ENCODE measurements around the gene CHAMP1. TPM values are rescaled to one million over a fixed set of nuclear protein-coding genes. Genes with fewer than 3 reads are reported as not detected.

CHAMP1 gene
- total and polyA plus RNA-seq, 2 experiments from 2014 or later = 26.9 to 33.5 TPM

DNA sequence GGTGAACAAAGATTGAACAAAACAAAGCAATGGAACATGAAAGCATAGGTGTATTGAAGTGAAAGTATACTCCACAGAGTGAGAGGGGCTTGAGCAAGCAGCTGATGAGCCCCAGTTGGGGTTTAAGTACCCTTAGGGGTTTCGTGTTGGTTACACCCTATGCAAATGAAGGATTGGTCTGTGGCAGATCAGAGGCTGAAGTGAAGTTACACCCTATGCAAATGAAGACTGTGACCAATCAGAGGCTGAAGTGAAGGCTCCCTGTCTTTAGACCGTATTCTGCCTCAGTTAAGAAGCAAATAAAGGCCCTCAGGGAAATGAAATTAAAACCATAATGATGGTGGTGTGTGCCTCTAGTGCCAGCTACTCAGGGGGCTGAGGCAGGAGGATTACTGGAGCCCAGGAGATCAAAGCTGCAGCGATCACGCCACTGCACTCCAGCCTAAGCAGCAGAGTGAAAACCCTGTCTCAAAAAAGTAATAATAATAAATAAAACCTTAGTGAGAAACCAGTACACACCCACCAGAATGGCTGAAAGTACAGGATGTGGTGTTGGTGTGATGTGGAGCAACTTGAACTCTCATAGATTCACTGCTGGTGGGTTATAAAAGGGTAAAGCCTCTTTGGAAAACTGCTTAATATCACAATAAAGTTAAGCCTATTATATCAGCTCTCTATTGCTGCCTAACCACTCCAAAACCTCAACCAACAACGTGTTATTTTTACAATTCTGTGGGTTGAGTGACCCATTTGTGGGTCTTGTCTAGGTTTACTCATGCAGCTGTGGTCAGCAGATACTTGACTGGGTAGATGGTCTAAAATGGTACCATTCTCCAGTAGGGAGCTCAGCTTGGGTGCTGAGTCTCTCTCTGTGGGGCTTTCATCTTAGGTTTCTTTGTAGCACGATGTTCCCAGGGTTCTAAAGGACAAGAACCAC, 45.7 kb upstream of the CHAMP1 start:
- peaks cover 26% of the 10 kb centered on the region for H3K4me1 ChIP-seq (ENCODE audit: insufficient read depth)
- no peaks in the 10 kb centered on the region for H3K9me2 ChIP-seq (ENCODE audit: insufficient read depth)
- no peaks in the 10 kb centered on the region for H4K20me1 ChIP-seq (ENCODE audit: insufficient read depth)
- in situ Hi-C loops (cut with MboI) = no loop called here
- peaks cover 32% of the 10 kb centered on the region; the same call in 1 of the 2 replicates for H3K79me2 ChIP-seq (ENCODE audit: insufficient read depth)
- DNase-seq = no peak
- peaks cover 73% of the 10 kb centered on the region for H3K36me3 ChIP-seq (ENCODE audit: low read depth)
- H3K27me3 ChIP-seq (replicated peaks; ENCODE audit: insufficient read depth) = no peaks in the 10 kb centered on the region
- no peaks in the 10 kb centered on the region for H3K9me3 ChIP-seq (ENCODE audit: low read depth)
- TF ChIP-seq EZH2 (IDR thresholded peaks at IDR 0.05; ENCODE audit: insufficient read depth, poor library complexity, severe bottlenecking) (no peak), EZH2phosphoT487 (IDR thresholded peaks at IDR 0.05; ENCODE audit: insufficient read depth, low read depth) (no peak)
- H3F3A ChIP-seq (ENCODE audit: insufficient read depth) = peaks cover 29% of the 10 kb centered on the region
- no peak overlapping the region for H3K4me2 ChIP-seq (ENCODE audit: unreplicated experiment)
- H3K4me3 ChIP-seq = no peak overlapping the region
- no peak overlapping the region for H2AFZ ChIP-seq
- H3K9ac ChIP-seq = no peak overlapping the region
- H3K27ac ChIP-seq = no peak overlapping the region
- WGBS, 2 experiments (ENCODE audit: low coverage in 1 of 2, low lambda C conversion rate in 2 of 2, missing lambda C conversion rate in 2 of 2) = 97 to 99% methylated on average over 6 of the region's 6 CpGs

DNA sequence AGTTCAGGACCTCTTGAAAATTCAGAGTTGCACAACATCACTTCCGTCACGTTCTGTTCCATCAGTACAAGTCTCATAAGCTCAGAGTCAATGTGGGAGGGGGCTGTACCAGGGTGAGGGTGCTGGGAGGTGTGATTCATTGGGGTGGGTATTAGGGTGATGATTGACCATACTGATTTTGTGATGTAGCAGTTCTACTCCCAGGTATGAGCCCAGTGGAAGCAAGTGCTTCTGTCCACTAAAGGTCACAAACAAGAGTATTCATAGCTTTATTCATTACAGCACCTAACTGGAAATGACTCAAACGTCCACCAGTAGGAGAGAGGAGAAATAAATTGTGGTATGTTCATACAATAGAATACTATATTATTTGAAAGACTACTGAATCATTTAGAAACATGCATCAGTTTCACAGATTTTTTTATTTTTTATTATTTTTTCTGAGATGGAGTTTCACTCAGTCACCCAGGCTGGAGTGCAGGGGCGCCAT, 45.0 kb upstream of the CHAMP1 start:
- H3K9me2 ChIP-seq (ENCODE audit: insufficient read depth) = no peaks in the 10 kb centered on the region
- 85 to 95% methylated on average over 4 of the region's 4 CpGs for whole genome bisulfite sequencing, 2 experiments (ENCODE audit: low coverage in 1 of 2, low lambda C conversion rate in 2 of 2, missing lambda C conversion rate in 2 of 2)
- H3K27ac ChIP-seq = no peak overlapping the region

DNA sequence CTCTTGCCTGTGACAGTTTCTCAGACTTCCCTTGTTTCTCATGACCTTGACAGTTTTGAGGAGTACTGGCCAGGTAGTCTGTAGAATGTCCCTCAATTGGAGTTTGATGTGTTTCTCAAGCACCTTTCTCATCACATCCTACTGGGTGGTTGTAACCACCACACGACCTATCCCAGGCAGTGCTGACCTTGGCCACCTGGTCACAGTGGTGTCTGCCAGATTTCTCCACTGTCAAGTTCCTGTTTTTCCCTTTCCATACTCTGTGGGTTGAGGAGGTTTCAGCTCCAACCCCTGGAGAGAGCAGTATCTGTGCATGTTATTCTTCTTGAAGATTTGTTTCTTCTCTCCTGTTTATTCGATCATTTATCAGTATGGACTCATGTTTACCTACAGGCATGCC, 41.3 kb upstream of the CHAMP1 start:
- H3K27ac ChIP-seq = no peak overlapping the region
- peaks cover 26% of the 10 kb centered on the region for H3F3A ChIP-seq (ENCODE audit: insufficient read depth)
- H3K9me3 ChIP-seq (ENCODE audit: low read depth) = no peaks in the 10 kb centered on the region
- DNase-seq = no peak
- peaks cover 69% of the 10 kb centered on the region for H3K36me3 ChIP-seq (ENCODE audit: low read depth)
- in situ Hi-C loops (cut with MboI) = no loop called here
- H3K4me3 ChIP-seq = no peak overlapping the region
- H3K4me1 ChIP-seq (ENCODE audit: insufficient read depth) = no peaks in the 10 kb centered on the region
- H3K27me3 ChIP-seq (replicated peaks; ENCODE audit: insufficient read depth) = no peaks in the 10 kb centered on the region
- WGBS, 2 experiments (ENCODE audit: low coverage in 1 of 2, low lambda C conversion rate in 2 of 2, missing lambda C conversion rate in 2 of 2) = 96 to 100% methylated on average over 2 of the region's 2 CpGs
- no peak for TF ChIP-seq EZH2phosphoT487 (IDR thresholded peaks at IDR 0.05; ENCODE audit: insufficient read depth, low read depth)
- TF ChIP-seq EZH2 (IDR thresholded peaks at IDR 0.05; ENCODE audit: insufficient read depth, poor library complexity, severe bottlenecking) = no peak
- no peak overlapping the region for H3K4me2 ChIP-seq (ENCODE audit: unreplicated experiment)
- 0 out of 2 replicates have a peak, but pooled peaks cover 14% of the 10 kb centered on the region for H3K79me2 ChIP-seq (ENCODE audit: insufficient read depth)
- no peaks in the 10 kb centered on the region for H4K20me1 ChIP-seq (ENCODE audit: insufficient read depth)
- H2AFZ ChIP-seq = no peak overlapping the region
- H3K9me2 ChIP-seq (ENCODE audit: insufficient read depth) = no peaks in the 10 kb centered on the region
- H3K9ac ChIP-seq = no peak overlapping the region

More for the DNA sequence above, 45.0 kb upstream of the CHAMP1 start:
- in situ Hi-C loops (cut with MboI) = no loop called here
- Histone ChIP-seq H3F3A (ENCODE audit: insufficient read depth) (peaks cover 26% of the 10 kb centered on the region), H4K20me1 (ENCODE audit: insufficient read depth) (no peaks in the 10 kb centered on the region), H3K27me3 (replicated peaks; ENCODE audit: insufficient read depth) (no peaks in the 10 kb centered on the region), H3K79me2 (ENCODE audit: insufficient read depth) (peaks cover 32% of the 10 kb centered on the region; the same call in 1 of the 2 replicates), H3K9ac (no peak overlapping the region), H2AFZ (no peak overlapping the region), H3K4me3 (no peak overlapping the region), H3K36me3 (ENCODE audit: low read depth) (peaks cover 71% of the 10 kb centered on the region), H3K9me3 (ENCODE audit: low read depth) (no peaks in the 10 kb centered on the region), H3K4me2 (ENCODE audit: unreplicated experiment) (no peak overlapping the region), H3K4me1 (ENCODE audit: insufficient read depth) (peaks cover 20% of the 10 kb centered on the region)
- TF ChIP-seq EZH2 (IDR thresholded peaks at IDR 0.05; ENCODE audit: insufficient read depth, poor library complexity, severe bottlenecking) (no peak), EZH2phosphoT487 (IDR thresholded peaks at IDR 0.05; ENCODE audit: insufficient read depth, low read depth) (no peak)
- DNase-seq = no peak

- Histone ChIP-seq H3K4me2 (ENCODE audit: unreplicated experiment) (no peak overlapping the region), H3K9me3 (ENCODE audit: low read depth) (no peaks in the 10 kb centered on the region)
- in situ Hi-C loops (cut with MboI) = no loop called here
These were observed 39.0 kb upstream of the CHAMP1 start for GRCh38 chr13:114275304-114275703.

More at GRCh38 chr13:114275304-114275703, 39.0 kb upstream of the CHAMP1 start:
- peaks cover 8% of the 10 kb centered on the region for H3K4me1 ChIP-seq (ENCODE audit: insufficient read depth)
- H4K20me1 ChIP-seq (ENCODE audit: insufficient read depth) = no peaks in the 10 kb centered on the region
- no peak overlapping the region for H2AFZ ChIP-seq
- no peak overlapping the region for H3K9ac ChIP-seq
- H3K36me3 ChIP-seq (ENCODE audit: low read depth) = peaks cover 58% of the 10 kb centered on the region
- H3K4me3 ChIP-seq = no peak overlapping the region
- H3F3A ChIP-seq (ENCODE audit: insufficient read depth) = peaks cover 49% of the 10 kb centered on the region
- no peaks in the 10 kb centered on the region for H3K27me3 ChIP-seq (replicated peaks; ENCODE audit: insufficient read depth)
- peak; percentile 28 for DNase-seq
- H3K9me2 ChIP-seq (ENCODE audit: insufficient read depth) = no peaks in the 10 kb centered on the region
- no peak for TF ChIP-seq EZH2 (IDR thresholded peaks at IDR 0.05; ENCODE audit: insufficient read depth, poor library complexity, severe bottlenecking)
- TF ChIP-seq EZH2phosphoT487 (IDR thresholded peaks at IDR 0.05; ENCODE audit: insufficient read depth, low read depth) = no peak
- 85 to 87% methylated on average over 7 of the region's 7 CpGs for WGBS, 2 experiments (ENCODE audit: low coverage in 1 of 2, low lambda C conversion rate in 2 of 2, missing lambda C conversion rate in 2 of 2)
- H3K27ac ChIP-seq = no peak overlapping the region
- H3K79me2 ChIP-seq (ENCODE audit: insufficient read depth) = 0 out of 2 replicates have a peak, but pooled peaks cover 6% of the 10 kb centered on the region
